H1 (cell line): ENCODE data around the gene FAM120B. TPM values are rescaled to one million over a fixed set of nuclear protein-coding genes. Genes with fewer than 3 reads are reported as not detected.

Experiments used
- CTCF ChIA-PET: fragments of 300-600 bp; sonication (Branson Sonifier 250); formaldehyde crosslinking; loops from one replicate; lab custom pipeline; 2021; ENCODE audit not compliant: partially characterized antibody; lab: Charles Lee
- POLR2A ChIA-PET: fragments of 300-600 bp; sonication (Branson Sonifier 250); formaldehyde crosslinking; loops from one replicate; lab custom pipeline; 2021; ENCODE audit warnings: inconsistent platforms; ENCODE audit not compliant: partially characterized antibody; lab: Charles Lee
- DNase-seq, 2 experiments: peaks; one replicate each; pipeline versions ENCODE4 v3.0.0 to v3.0.0-alpha.2; 2010 to 2022; ENCODE audit warnings: low spot score in 2 of 2, low read depth in 1 of 2, mixed read lengths in 1 of 2
- FAIRE-seq: peaks from 2 replicates; lab custom pipeline; 2011; peaks lifted over from hg19 to GRCh38; lab: Jason Lieb, UNC
- H2AFZ ChIP-seq: 2 replicates; pipeline ENCODE4 v1.8.1; 2012; ENCODE audit warnings: low read length, inconsistent platforms
- H2AK5ac ChIP-seq: 2 replicates; pipeline ENCODE4 v1.6.1; 2013; ENCODE audit warnings: low read depth, low read length
- H2BK120ac ChIP-seq: replicated peaks from 2 replicates; pipeline ENCODE3; 2013; ENCODE audit warnings: low read depth, low read length, inconsistent platforms
- H2BK12ac ChIP-seq: 2 replicates; pipeline ENCODE4 v1.6.1; 2013; ENCODE audit warnings: low read depth, low read length
- H2BK15ac ChIP-seq: 2 replicates; pipeline ENCODE4 v1.6.1; 2013; ENCODE audit warnings: low read length
- H2BK20ac ChIP-seq: 2 replicates; pipeline ENCODE4 v1.6.1; 2013; ENCODE audit warnings: low read length
- H2BK5ac ChIP-seq: 2 replicates; pipeline ENCODE4 v1.6.1; 2013; ENCODE audit warnings: low read depth, low read length
- H3K14ac ChIP-seq: 2 replicates; pipeline ENCODE4 v1.6.1; 2013; ENCODE audit warnings: inconsistent platforms; ENCODE audit not compliant: insufficient read length
- H3K18ac ChIP-seq: 2 replicates; pipeline ENCODE4 v1.6.1; 2013; ENCODE audit warnings: low read length; ENCODE audit errors: extremely low read depth
- H3K23ac ChIP-seq: 2 replicates; pipeline ENCODE4 v1.6.1; 2013; ENCODE audit warnings: inconsistent platforms; ENCODE audit not compliant: insufficient read length
- H3K23me2 ChIP-seq: 2 replicates; pipeline ENCODE4 v1.6.1; 2013; ENCODE audit warnings: low read depth, low read length
- H3K27ac ChIP-seq: 2 replicates; pipeline ENCODE4 v1.6.1; 2011; ENCODE audit warnings: low read depth, low read length, inconsistent platforms
- H3K27me3 ChIP-seq, 4 experiments: replicated peaks in 1 of 4; 1 replicate in 1 of 4; 2 replicates in 3 of 4; pipeline versions ENCODE4 v1.6.1 to v1.8.1; 2011 to 2013; ENCODE audit warnings: low read length in 3 of 4, mild to moderate bottlenecking in 3 of 4, inconsistent platforms in 2 of 4, mixed read lengths in 2 of 4, moderate library complexity in 1 of 4; ENCODE audit not compliant: control insufficient read depth in 3 of 4, insufficient read depth in 3 of 4; ENCODE audit errors: extremely low read depth in 1 of 4
- H3K36me3 ChIP-seq, 4 experiments: 2 replicates each; pipeline versions ENCODE4 v1.6.1 to v1.8.1; 2011 to 2013; ENCODE audit warnings: mild to moderate bottlenecking in 4 of 4, low read length in 3 of 4, moderate library complexity in 2 of 4, control low read depth in 1 of 4, inconsistent platforms in 1 of 4; ENCODE audit not compliant: insufficient read depth in 4 of 4, control insufficient read depth in 2 of 4
- H3K4ac ChIP-seq: replicated peaks from 2 replicates; pipeline ENCODE3; 2013; ENCODE audit warnings: low read length, low read depth, mixed read lengths, inconsistent platforms; ENCODE audit not compliant: insufficient read length
- H3K4me1 ChIP-seq, 4 experiments: replicated peaks in 1 of 4; 1 replicate in 1 of 4; 2 replicates in 3 of 4; pipeline versions ENCODE4 v1.6.1 to v1.8.1; 2011 to 2013; ENCODE audit warnings: low read length in 3 of 4, inconsistent platforms in 2 of 4, mixed read lengths in 1 of 4; ENCODE audit not compliant: insufficient read depth in 4 of 4, control insufficient read depth in 3 of 4
- H3K4me2 ChIP-seq, 2 experiments: 2 replicates each; pipeline versions ENCODE4 v1.6.1 to v1.8.1; 2011 to 2013; ENCODE audit warnings: low read depth in 2 of 2, low read length in 2 of 2, control low read depth in 1 of 2, inconsistent platforms in 1 of 2, mild to moderate bottlenecking in 1 of 2; ENCODE audit not compliant: insufficient read depth in 1 of 2
- H3K4me3 ChIP-seq, 4 experiments: fragments of 200-600, 300-600 bp in 1 of 4; sonication (generic), shearing (Covaris generic), sonication (Bioruptor Twin) in 1 of 4; 2 replicates each; pipeline versions ENCODE4 v1.5.1 to v1.8.1; 2011 to 2016; ENCODE audit warnings: low read length in 4 of 4, low read depth in 3 of 4, control low read depth in 2 of 4, inconsistent platforms in 2 of 4, mild to moderate bottlenecking in 2 of 4, mixed read lengths in 1 of 4, moderate library complexity in 1 of 4; ENCODE audit not compliant: insufficient read depth in 2 of 4; ENCODE audit errors: extremely low read depth in 1 of 4
- H3K56ac ChIP-seq: replicated peaks from 2 replicates; pipeline ENCODE3; 2013; ENCODE audit warnings: low read depth, mild to moderate bottlenecking, mixed read lengths, low read length, inconsistent platforms; ENCODE audit not compliant: insufficient read length
- H3K79me1 ChIP-seq: 2 replicates; pipeline ENCODE4 v1.6.1; 2013; ENCODE audit warnings: low read depth, low read length, control low read depth
- H3K79me2 ChIP-seq, 2 experiments: 2 replicates each; pipeline versions ENCODE4 v1.6.1 to v1.8.1; 2012 to 2013; ENCODE audit warnings: low read length in 2 of 2, mild to moderate bottlenecking in 2 of 2, inconsistent platforms in 1 of 2; ENCODE audit not compliant: insufficient read depth in 2 of 2, control insufficient read depth in 1 of 2
- H3K9ac ChIP-seq, 4 experiments: replicated peaks in 1 of 4; 1 replicate in 1 of 4; 2 replicates in 3 of 4; pipeline versions ENCODE4 v1.6.1 to v1.8.1; 2011 to 2013; ENCODE audit warnings: low read depth in 3 of 4, low read length in 3 of 4, control low read depth in 2 of 4, mild to moderate bottlenecking in 2 of 4, moderate library complexity in 2 of 4, inconsistent platforms in 1 of 4; ENCODE audit errors: extremely low read depth in 1 of 4
- H3K9me3 ChIP-seq, 2 experiments: 2 replicates each; pipeline versions ENCODE4 v1.6.1 to v1.8.1; 2012 to 2013; ENCODE audit warnings: mild to moderate bottlenecking in 2 of 2, moderate library complexity in 2 of 2, control low read depth in 1 of 2, inconsistent platforms in 1 of 2, low read depth in 1 of 2, low read length in 1 of 2, mixed read lengths in 1 of 2; ENCODE audit not compliant: insufficient read depth in 2 of 2
- H4K20me1 ChIP-seq, 2 experiments: replicated peaks in 1 of 2; 2 replicates each; pipeline versions ENCODE3 to v1.8.1; 2011 to 2013; ENCODE audit warnings: inconsistent platforms in 2 of 2, low read length in 2 of 2, mild to moderate bottlenecking in 1 of 2; ENCODE audit not compliant: insufficient read depth in 2 of 2, control insufficient read depth in 1 of 2
- H4K5ac ChIP-seq: 2 replicates; pipeline ENCODE4 v1.6.1; 2013; ENCODE audit warnings: low read length, low read depth, mixed read lengths, inconsistent platforms; ENCODE audit not compliant: insufficient read length
- H4K8ac ChIP-seq: 2 replicates; pipeline ENCODE4 v1.8.0; 2013; ENCODE audit warnings: mild to moderate bottlenecking, moderate library complexity, low read length, inconsistent platforms; ENCODE audit not compliant: insufficient read depth; ENCODE audit errors: extremely low read depth
- H4K91ac ChIP-seq: replicated peaks from 2 replicates; pipeline ENCODE3; 2013; ENCODE audit warnings: low read length, mixed read lengths, inconsistent platforms; ENCODE audit not compliant: insufficient read length
- BACH1 ChIP-seq: IDR thresholded peaks from 2 replicates; pipeline ENCODE4 v1.6.1; 2012; ENCODE audit warnings: low read length, improper control_type of control experiment
- EZH2 ChIP-seq: fragments of 200-600 bp; sonication (generic); IDR thresholded peaks from 2 replicates; pipeline ENCODE4 v1.7.1; 2012; ENCODE audit warnings: low read depth, mild to moderate bottlenecking, moderate library complexity, low read length, inconsistent platforms; ENCODE audit not compliant: severe bottlenecking
- FOSL1 ChIP-seq: IDR thresholded peaks from 2 replicates; pipeline ENCODE4 v1.6.1; 2011; ENCODE audit warnings: mild to moderate bottlenecking, low read depth, low read length, moderate library complexity; ENCODE audit not compliant: insufficient read depth
- GTF2F1 ChIP-seq: IDR thresholded peaks from 2 replicates; pipeline ENCODE4 v1.6.1; 2012; ENCODE audit warnings: low read depth, low read length, improper control_type of control experiment, borderline replicate concordance
- HDAC6 ChIP-seq: IDR thresholded peaks from one replicate; pipeline ENCODE4 v1.7.1; 2012; ENCODE audit warnings: low read depth, mild to moderate bottlenecking, inconsistent platforms, low read length, moderate library complexity
- JUND ChIP-seq: IDR thresholded peaks from 2 replicates; pipeline ENCODE4 v1.6.1; 2011; ENCODE audit warnings: mild to moderate bottlenecking, improper control_type of control experiment, low read length
- MAX ChIP-seq: IDR thresholded peaks from 2 replicates; pipeline ENCODE4 v1.6.1; 2012; ENCODE audit warnings: inconsistent platforms
- NRF1 ChIP-seq: IDR thresholded peaks from 2 replicates; pipeline ENCODE4 v1.6.1; 2011; ENCODE audit warnings: mild to moderate bottlenecking, low read depth, low read length, improper control_type of control experiment
- POLR2A ChIP-seq, 2 experiments: IDR thresholded peaks; 1 replicate in 1 of 2; 2 replicates in 1 of 2; pipeline ENCODE4 v1.6.1; 2011; ENCODE audit warnings: low read depth in 2 of 2, low read length in 2 of 2, mild to moderate bottlenecking in 2 of 2; ENCODE audit errors: control extremely low read depth in 1 of 2
- POLR2AphosphoS5 ChIP-seq: IDR thresholded peaks from 2 replicates; pipeline ENCODE4 v1.6.1; 2011; ENCODE audit warnings: low read depth, low read length
- RXRA ChIP-seq: IDR thresholded peaks from 2 replicates; pipeline ENCODE4 v1.6.1; 2011; ENCODE audit warnings: low read depth, mild to moderate bottlenecking, low read length, moderate library complexity; ENCODE audit not compliant: insufficient read depth
- SUZ12 ChIP-seq: fragments of 200-600 bp; sonication (generic); IDR thresholded peaks from 2 replicates; pipeline ENCODE4 v1.6.1; 2012; ENCODE audit warnings: mild to moderate bottlenecking, inconsistent platforms, low read length, moderate library complexity, mixed read lengths
- TBP ChIP-seq: IDR thresholded peaks from 2 replicates; pipeline ENCODE4 v1.6.1; 2011; ENCODE audit warnings: low read depth, low read length, improper control_type of control experiment
- USF2 ChIP-seq: IDR thresholded peaks from 2 replicates; pipeline ENCODE4 v1.6.1; 2011; ENCODE audit warnings: low read length, improper control_type of control experiment
- WGBS, 2 experiments: shearing (Covaris generic) in 1 of 2; methylation state at CpG; one replicate each; pipeline versions ENCODE4 v1.1.6 to v1.1.7; 2013 to 2015; ENCODE audit warnings: low lambda C conversion rate in 2 of 2, mixed read lengths in 2 of 2, inconsistent platforms in 1 of 2, low coverage in 1 of 2, missing lambda C conversion rate in 1 of 2; ENCODE audit not compliant: insufficient replicate concordance in 2 of 2, insufficient coverage in 1 of 2, insufficient read length in 1 of 2; ENCODE audit errors: extremely low coverage in 1 of 2, missing lambda C conversion rate in 1 of 2; 5-methylcytosine and 5-hydroxymethylcytosine counted together
- polyA plus RNA-seq, 7 experiments: library from polyadenylated mRNA; depleted of rRNA in 3 of 7; stranded (reverse) in 5 of 7; unstranded in 2 of 7; fragments of >200 nt in 5 of 7; fragments of 200-250 nt in 2 of 7; gene quantifications; 1 replicate in 5 of 7; 2 replicates in 1 of 7; 4 replicates in 1 of 7; pipeline versions ENCODE4 v1.2.1 to v1.2.3, GENCODE V29; 2011 to 2013; ENCODE audit warnings: missing spikeins in 2 of 7, mixed read lengths in 2 of 7
- total RNA-seq: library from RNA; stranded (reverse); fragmentation: NEBNext Ultra II Directional; extraction: Animal tissue kit (Norgen Biotek cat#: 25700); gene quantifications from 2 replicates; pipeline ENCODE4 v1.2.1, GENCODE V29; 2021

FAM120B gene
- total and polyA plus RNA-seq, 2 of the 8 experiments (the other 6 are each of a cell fraction or from before 2014, with no cell fraction given): 5.1 to 12.5 TPM

GRCh38 chr6:170421921-170422320 lies 115.4 kb downstream of the FAM120B start:
- no peaks in the 10 kb centered on the region for H3K79me1 ChIP-seq
- H3K4ac ChIP-seq: no peak overlapping the region
- no peaks in the 10 kb centered on the region for H3K23me2 ChIP-seq
- H2BK5ac ChIP-seq: no peak overlapping the region
- H3K27me3 ChIP-seq: 0 out of 7 replicates have a peak, but pooled peaks cover 0 to 2% (median 0%) of the 10 kb centered on the region in 4 experiments
- H3K4me1 ChIP-seq: peaks cover 0 to 4% (median 0%) of the 10 kb centered on the region in 4 experiments; a peak in 1 of 7 replicates
- H3K9ac ChIP-seq: no peak overlapping the region
- no peak overlapping the region for H4K8ac ChIP-seq
- H3K9me3 ChIP-seq: no peaks in the 10 kb centered on the region
- no peaks in the 10 kb centered on the region for H3K79me2 ChIP-seq
- no peak overlapping the region for H3K27ac ChIP-seq
- H2BK120ac ChIP-seq: no peak overlapping the region
- no peak overlapping the region for H2BK20ac ChIP-seq
- POLR2A ChIA-PET: no interaction called here
- no peaks in the 10 kb centered on the region for H4K20me1 ChIP-seq
- no peak overlapping the region for H2AFZ ChIP-seq
- no peak overlapping the region for H4K5ac ChIP-seq
- H2AK5ac ChIP-seq: no peak overlapping the region
- CTCF ChIA-PET: interaction anchor here (1.2 to 2.1 kb wide), 2 partner anchors 17 to 95 kb away, joined by 3 to 5 read pairs; no protein-coding TSS in a partner anchor
- FAIRE-seq: no peak
- 86% methylated on average over 10 of the region's 10 CpGs; no CpG with 5 or more reads in 1 of the 2 experiments for WGBS, 2 experiments
- no peak overlapping the region for H3K18ac ChIP-seq
- no peak overlapping the region for H4K91ac ChIP-seq
- no peak overlapping the region for H3K14ac ChIP-seq
- no peak overlapping the region for H3K23ac ChIP-seq
- no peak for DNase-seq
- no peak overlapping the region for H2BK12ac ChIP-seq
- H2BK15ac ChIP-seq: no peak overlapping the region
- H3K4me3 ChIP-seq: no peak overlapping the region
- H3K4me2 ChIP-seq: no peak overlapping the region
- no peaks in the 10 kb centered on the region for H3K36me3 ChIP-seq
- H3K56ac ChIP-seq: no peak overlapping the region
- no peak for TF ChIP-seq JUND
- TF ChIP-seq MAX: no peak
- no peak for TF ChIP-seq TBP
- TF ChIP-seq BACH1: no peak
- TF ChIP-seq SUZ12: no peak
- no peak for TF ChIP-seq POLR2A (IDR thresholded peaks at IDR 0.05; ENCODE audit: control extremely low read depth in 1 of 2, low read depth in 2 of 2, low read length in 2 of 2)
- TF ChIP-seq EZH2: no peak
- no peak for TF ChIP-seq FOSL1
- no peak for TF ChIP-seq GTF2F1
- TF ChIP-seq NRF1: no peak
- no peak for TF ChIP-seq POLR2AphosphoS5
- no peak for TF ChIP-seq RXRA
- no peak for TF ChIP-seq USF2
- no peak for TF ChIP-seq HDAC6
